Epithelial cell of esophagus (primary cell): Measurements from ENCODE around the gene TMEM131.
"Not testable (repeated sequence)": the region's sequence is repeated elsewhere in the genome, so short reads cannot be mapped to it uniquely, and the experiment has no call there.

Experiments
- DNase-seq: peaks from one replicate; pipeline ENCODE4 v3.0.0; 2010; ENCODE audit warnings: low read depth
- H3K4me3 ChIP-seq: 2 replicates; pipeline ENCODE4 v1.5.1; 2011; ENCODE audit warnings: mild to moderate bottlenecking, low read length, control low read depth
- TF ChIP-seq, protein P1 (sequence below): IDR thresholded peaks from 2 replicates; pipeline ENCODE4 v1.5.1; 2011; ENCODE audit warnings: low read depth, mild to moderate bottlenecking, low read length, control low read depth, inconsistent platforms; ENCODE audit not compliant: insufficient read depth; ENCODE audit errors: missing control alignments

Gene TMEM131

DNA sequence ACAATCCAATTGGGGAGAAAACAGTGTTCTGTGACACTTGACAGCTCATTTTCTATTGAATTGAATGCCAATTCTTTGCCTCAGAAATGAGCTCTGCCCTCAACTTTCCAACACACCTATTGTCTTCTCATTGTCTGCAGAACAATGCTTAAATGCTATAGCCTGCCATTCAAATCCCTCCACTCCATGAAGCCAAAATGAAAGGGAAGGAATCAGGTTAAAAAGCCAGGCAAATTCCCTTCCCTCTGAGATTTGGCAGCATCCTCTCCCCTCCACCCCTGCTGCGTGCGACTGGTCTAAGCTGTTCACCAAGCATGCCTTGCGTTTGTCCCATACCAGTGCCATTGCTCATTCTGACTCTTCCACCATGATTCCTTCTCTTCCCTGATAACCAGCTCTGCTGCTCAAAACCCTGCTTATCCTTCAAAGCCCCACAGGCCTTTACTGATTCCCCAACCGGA lies 32.4 kb upstream of the TMEM131 start:
- TF ChIP-seq, protein P1, sequence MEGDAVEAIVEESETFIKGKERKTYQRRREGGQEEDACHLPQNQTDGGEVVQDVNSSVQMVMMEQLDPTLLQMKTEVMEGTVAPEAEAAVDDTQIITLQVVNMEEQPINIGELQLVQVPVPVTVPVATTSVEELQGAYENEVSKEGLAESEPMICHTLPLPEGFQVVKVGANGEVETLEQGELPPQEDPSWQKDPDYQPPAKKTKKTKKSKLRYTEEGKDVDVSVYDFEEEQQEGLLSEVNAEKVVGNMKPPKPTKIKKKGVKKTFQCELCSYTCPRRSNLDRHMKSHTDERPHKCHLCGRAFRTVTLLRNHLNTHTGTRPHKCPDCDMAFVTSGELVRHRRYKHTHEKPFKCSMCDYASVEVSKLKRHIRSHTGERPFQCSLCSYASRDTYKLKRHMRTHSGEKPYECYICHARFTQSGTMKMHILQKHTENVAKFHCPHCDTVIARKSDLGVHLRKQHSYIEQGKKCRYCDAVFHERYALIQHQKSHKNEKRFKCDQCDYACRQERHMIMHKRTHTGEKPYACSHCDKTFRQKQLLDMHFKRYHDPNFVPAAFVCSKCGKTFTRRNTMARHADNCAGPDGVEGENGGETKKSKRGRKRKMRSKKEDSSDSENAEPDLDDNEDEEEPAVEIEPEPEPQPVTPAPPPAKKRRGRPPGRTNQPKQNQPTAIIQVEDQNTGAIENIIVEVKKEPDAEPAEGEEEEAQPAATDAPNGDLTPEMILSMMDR: no peak
- DNase-seq: peak; percentile 38
- no peak overlapping the region for H3K4me3 ChIP-seq

DNA sequence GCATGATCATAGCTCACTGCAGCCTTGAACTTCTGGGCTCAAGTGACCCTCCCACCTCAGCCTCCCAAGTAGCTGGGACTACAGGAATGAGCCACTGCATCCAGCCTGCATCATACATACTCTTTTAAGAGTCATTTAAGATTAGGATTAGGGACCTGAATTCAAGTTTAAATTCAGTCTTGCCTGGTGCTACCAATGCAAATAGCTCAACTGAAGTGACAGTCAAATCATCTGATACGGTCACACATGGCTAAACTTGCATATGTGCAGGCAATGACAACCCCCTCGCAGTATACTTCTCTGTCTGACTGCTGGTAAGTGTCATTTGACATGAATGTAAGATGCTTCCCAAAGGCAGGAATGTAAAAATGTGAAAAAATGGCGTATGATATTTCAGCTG lies 31.8 kb upstream of the TMEM131 start:
- H3K4me3 ChIP-seq: no peak overlapping the region
- TF ChIP-seq, protein P1: no peak
- DNase-seq: no peak

DNA sequence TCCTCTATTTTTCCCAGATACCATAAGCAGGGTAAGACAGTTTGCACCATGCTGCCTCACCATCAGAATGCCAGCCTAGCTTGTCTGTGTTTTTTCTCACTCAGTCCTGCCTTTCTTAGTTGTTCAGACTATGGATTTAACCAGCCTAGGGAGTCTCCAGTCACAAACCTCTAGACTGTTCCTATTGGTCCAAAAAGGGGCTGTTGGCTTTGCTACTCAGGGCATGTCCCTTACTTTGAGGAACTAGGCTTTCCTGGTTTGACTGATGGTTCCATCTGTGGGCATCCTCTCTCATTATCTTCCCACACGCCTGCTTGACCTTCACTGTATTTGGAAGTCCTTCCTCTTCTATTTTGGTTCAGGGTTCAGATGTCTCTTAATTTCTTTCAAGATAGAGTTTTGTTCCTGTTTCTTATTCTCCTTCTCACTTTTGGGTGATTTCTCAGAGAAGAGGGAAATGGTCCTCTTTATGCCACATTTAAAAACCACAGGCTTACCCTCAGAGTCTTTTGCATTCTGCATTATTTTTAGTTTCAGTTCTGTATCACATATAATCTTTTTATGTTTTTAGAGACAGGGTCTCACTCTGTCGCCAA lies 31.3 kb upstream of the TMEM131 start:
- TF ChIP-seq, protein P1: no peak
- DNase-seq: no peak
- H3K4me3 ChIP-seq: no peak overlapping the region

DNA sequence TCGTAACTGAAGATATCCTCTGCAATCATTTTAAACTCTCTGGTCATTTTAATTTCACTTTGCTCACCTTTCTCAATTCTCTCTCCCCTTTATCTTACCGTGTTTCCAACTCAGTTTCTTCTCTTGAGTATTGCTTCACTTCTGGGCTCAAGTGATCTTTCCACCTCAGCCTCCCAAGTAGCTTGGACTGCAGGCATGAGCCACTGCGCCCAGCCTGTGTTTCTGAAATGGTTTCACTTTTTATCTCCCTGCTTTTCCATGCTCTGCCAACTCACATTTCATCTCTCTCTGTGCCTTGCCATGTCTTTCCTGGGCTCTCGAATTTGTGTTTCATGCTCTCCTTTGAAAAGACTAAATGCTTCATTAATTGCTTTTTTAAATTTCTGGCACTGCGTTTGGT lies 30.5 kb upstream of the TMEM131 start:
- no peak for DNase-seq
- TF ChIP-seq, protein P1: no peak
- no peak overlapping the region for H3K4me3 ChIP-seq

DNA sequence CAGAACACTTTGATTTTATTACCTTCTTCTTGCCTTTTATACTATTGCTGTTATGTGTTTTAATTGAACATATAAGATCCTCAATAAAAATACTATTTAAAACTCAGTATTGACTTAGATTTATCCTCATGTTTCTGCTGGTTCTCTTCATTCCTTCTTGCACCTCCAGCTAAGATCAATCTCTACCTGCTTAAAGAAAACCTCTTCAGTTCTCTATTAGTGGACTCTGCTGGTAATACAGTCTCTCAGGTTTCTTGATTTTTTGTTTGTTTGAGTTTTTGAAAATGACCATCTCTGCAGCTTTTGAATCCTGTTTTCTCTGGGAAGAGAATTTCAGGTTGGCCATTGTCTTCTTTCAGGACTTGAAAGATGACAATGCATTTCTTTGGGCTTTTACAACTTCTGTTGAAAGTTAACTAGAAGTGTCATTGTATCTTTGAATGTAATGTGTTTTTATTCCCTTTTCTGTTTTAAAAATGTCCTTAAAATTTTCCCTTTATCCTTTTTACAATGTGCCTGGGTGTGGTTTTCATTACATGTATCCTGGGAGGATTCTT lies 29.8 kb upstream of the TMEM131 start:
- no peak overlapping the region for H3K4me3 ChIP-seq
- peak; percentile 14 for DNase-seq
- TF ChIP-seq, protein P1: peak; percentile 35

DNA sequence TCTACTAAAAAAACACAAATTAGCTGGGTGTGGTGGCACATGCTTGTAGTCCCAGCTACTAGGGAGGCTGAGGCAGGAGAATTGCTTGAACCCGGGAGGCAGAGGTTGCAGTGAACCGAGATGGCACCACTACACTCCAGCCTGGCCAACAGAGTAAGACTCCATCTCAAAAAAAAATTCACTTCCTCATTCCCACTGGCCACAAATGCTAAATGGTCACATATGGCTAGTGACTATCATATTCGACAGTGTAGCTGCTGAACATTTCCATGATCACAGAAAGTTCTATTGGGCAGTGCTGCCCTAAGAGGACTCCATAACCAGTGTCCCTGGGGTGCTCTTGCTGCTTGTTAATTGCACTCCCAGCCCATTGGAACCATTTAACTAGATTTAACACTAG lies 26.3 kb upstream of the TMEM131 start:
- H3K4me3 ChIP-seq, DNase-seq: not testable (repeated sequence)

DNA sequence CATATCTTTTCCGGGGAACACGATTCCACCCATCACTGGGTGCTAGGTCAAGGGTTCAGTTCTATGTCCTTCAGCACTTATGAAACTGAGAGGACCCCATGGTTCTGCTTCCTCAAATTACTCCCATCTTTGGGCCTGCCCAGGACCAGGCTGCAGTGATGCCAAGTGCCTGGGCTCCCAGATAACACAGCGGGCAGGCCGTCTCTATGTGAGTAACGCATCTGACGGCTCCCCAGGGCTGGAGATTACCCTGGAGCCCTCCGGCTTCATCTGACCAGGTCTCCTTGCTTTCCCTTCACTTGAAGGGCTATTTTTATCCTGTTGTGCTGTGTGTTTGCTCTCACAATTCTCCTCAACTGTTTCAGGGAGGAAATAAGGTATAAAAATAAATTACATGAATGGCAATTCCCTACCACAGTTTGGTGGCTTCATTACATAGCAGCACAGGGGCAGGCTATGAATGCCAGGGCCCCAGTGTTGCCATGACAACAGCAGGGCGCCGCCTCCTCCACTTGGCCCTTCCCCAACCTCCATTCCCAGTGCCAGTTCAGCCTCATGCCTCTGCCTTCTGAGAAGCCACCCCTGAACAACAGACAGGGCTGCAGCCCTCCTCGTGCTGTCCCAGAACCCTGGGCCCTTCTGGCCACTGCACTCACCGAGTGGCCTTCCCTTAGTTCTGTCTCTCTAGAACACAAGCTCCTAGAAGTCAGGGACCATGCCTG lies 25.4 kb upstream of the TMEM131 start:
- TF ChIP-seq, protein P1: no peak
- no peak for DNase-seq
- H3K4me3 ChIP-seq: no peak overlapping the region
